ENCODE results near the gene ELOVL1. TPM values are rescaled to one million over a fixed set of nuclear protein-coding genes. Genes with fewer than 3 reads are reported as not detected.
A peak's percentile ranks its signal among the peaks of the same experiment; 100 is the strongest.

The ELOVL1 gene
- total RNA-seq, 1 experiment from 2014 or later, result 21.6 TPM

GRCh38 chr1:43363935-43364525 is 3.8 kb downstream of the ELOVL1 start:
- Histone ChIP-seq H2AFZ (ENCODE audit: low read length) (no peak overlapping the region), H3K4me2 (ENCODE audit: insufficient read depth, insufficient read length, low read length) (no peak overlapping the region), H3T11ph (ENCODE audit: low read length) (no peak overlapping the region), H4K20me1 (ENCODE audit: control insufficient read depth, insufficient read depth, insufficient read length) (no peaks in the 10 kb centered on the region), H2BK12ac (ENCODE audit: insufficient read length, low read depth, low read length) (no peak overlapping the region), H3K56ac (ENCODE audit: insufficient read length, low read depth, low read length) (no peak overlapping the region), H3K79me1 (ENCODE audit: insufficient read depth, low read depth, low read length, poor library complexity, severe bottlenecking) (peaks cover 14% of the 10 kb centered on the region), H3K18ac (ENCODE audit: insufficient read length, low read depth, low read length) (no peak overlapping the region), H4K91ac (ENCODE audit: insufficient read length, low read depth, low read length) (no peak overlapping the region), H3K9ac (ENCODE audit: extremely low read depth, insufficient read length, low read length) (no peak overlapping the region), H4K8ac (replicated peaks; ENCODE audit: insufficient read length, low read depth, low read length) (no peak overlapping the region), H2BK15ac (ENCODE audit: low read depth, low read length) (no peak overlapping the region), H2BK20ac (ENCODE audit: low read depth, low read length, poor library complexity, severe bottlenecking) (no peak overlapping the region), H3K4me1 (ENCODE audit: insufficient read depth, low read length) (peaks cover 6% of the 10 kb centered on the region; the same call in 1 of the 2 replicates), H3K23ac (ENCODE audit: insufficient read length, low read depth, low read length) (no peak overlapping the region), H3K27me3 (ENCODE audit: insufficient read depth, low read length) (no peaks in the 10 kb centered on the region), H4K5ac (ENCODE audit: insufficient read length, low read depth, low read length) (no peak overlapping the region), H3K9me3 (ENCODE audit: control insufficient read depth, low read depth, low read length) (no peaks in the 10 kb centered on the region), H2BK120ac (ENCODE audit: low read depth, low read length, poor library complexity, severe bottlenecking) (no peak overlapping the region), H3K79me2 (ENCODE audit: insufficient read depth, low read length) (peaks cover 15% of the 10 kb centered on the region; the same call in 1 of the 2 replicates), H3K14ac (ENCODE audit: insufficient read depth, low read length) (no peak overlapping the region), H3K23me2 (ENCODE audit: insufficient read length, low read depth, low read length, poor library complexity, severe bottlenecking) (peaks cover 20% of the 10 kb centered on the region), H3K4ac (ENCODE audit: low read depth, low read length) (no peak overlapping the region), H2BK5ac (ENCODE audit: insufficient read length, low read length) (no peak overlapping the region), H3K27ac (ENCODE audit: insufficient read length, low read depth, low read length) (no peak overlapping the region), H2AK5ac (ENCODE audit: insufficient read length, low read length) (no peak overlapping the region)
- no peaks in the 10 kb centered on the region for H3K9me3 Mint-ChIP-seq
- H3K27me3 Mint-ChIP-seq (ENCODE audit: low read depth), result no peaks in the 10 kb centered on the region
- no peak overlapping the region for H3K4me3 Mint-ChIP-seq
- H3K4me1 Mint-ChIP-seq, result peaks cover 48 to 62% of the 10 kb centered on the region in 2 experiments
- H3K27ac Mint-ChIP-seq, result peak overlapping the region; percentile 2 to 11 (median 8); a peak in 4 of 7 replicates
- WGBS (ENCODE audit: extremely low coverage, insufficient read length, low lambda C conversion rate), result no CpG with 5 or more reads among the region's 5 CpGs
- peaks cover 47 to 58% (median 55%) of the 10 kb centered on the region in 3 experiments for H3K36me3 Mint-ChIP-seq (ENCODE audit: insufficient read depth in 1 of 3, low read depth in 3 of 3)
- no peak for DNase-seq
- no peak for TF ChIP-seq CTCF (conservative IDR thresholded peaks at IDR 0.05)
